Astrocyte of the hippocampus (primary cell): ENCODE data around the gene TENT5C.

Experiments
- DNase-seq: peaks from one replicate; pipeline ENCODE4 v3.0.0; 2011; ENCODE audit warnings: low read depth, low spot score

The TENT5C gene

GRCh38 chr1:117573386-117574023 is 32.3 kb upstream of the TENT5C start:
- DNase-seq = peak; percentile 6

- no peak for DNase-seq
Observed at GRCh38 chr1:117574161-117574835, 31.6 kb upstream of the TENT5C start.

- DNase-seq = no peak
Observed at GRCh38 chr1:117575586-117576225, 30.1 kb upstream of the TENT5C start.

- no peak for DNase-seq
Observed at GRCh38 chr1:117576236-117576635, 29.6 kb upstream of the TENT5C start.

DNA sequence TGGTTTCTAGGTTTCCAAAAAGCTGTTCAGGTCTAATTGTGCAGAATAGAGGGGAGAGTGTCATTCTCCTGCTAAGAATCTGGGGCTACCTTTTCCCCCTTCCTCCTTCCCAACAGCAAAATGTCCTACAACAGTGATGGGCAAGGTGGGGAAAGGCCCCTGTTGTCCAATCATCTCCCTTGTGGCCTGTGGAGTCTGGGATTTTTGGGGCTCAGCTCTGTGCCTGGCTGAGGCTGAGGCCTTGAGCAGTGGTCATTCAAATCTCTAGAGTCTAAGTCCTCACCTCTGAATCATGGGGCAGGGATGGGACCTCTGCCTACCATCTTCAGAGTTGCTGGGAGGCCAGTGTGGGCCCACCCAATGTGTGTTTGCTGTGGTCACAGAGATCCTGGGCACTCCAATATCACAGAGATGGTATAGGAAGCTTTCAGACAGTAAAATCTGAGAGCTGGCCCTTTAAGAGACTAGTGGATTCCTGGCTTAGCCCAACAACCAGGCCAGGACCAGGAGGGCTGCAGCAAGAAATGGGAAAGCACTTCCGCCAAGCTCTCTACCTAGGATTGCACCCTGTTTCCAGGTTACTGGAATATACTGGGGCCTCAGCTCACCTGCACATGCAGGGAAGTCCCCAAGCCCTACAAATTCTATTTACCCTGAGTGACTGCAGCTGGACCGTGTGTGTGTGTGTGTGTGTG is 28.5 kb upstream of the TENT5C start:
- DNase-seq = no peak

DNA sequence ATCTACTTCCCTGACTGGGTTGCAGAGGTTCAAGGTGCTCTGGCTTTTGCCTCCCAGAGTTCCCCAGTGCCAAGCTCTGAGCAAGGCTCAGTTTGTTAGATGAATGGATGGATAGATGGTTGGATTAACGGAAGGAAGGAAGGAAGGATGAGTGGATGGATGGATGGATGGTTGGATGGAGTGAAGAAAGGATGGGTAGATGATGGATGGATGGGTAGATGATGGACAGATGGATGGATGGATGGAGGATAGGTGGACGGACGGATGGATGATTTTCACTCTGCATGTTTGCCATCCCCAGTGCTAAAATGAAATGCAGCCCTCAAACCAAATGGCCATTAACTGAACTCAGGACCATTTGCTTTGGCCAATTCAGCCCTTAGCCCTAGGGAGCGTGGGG is 27.4 kb upstream of the TENT5C start:
- no peak for DNase-seq

GRCh38 chr1:117579221-117579906 is 26.5 kb upstream of the TENT5C start:
- DNase-seq = no peak

DNA sequence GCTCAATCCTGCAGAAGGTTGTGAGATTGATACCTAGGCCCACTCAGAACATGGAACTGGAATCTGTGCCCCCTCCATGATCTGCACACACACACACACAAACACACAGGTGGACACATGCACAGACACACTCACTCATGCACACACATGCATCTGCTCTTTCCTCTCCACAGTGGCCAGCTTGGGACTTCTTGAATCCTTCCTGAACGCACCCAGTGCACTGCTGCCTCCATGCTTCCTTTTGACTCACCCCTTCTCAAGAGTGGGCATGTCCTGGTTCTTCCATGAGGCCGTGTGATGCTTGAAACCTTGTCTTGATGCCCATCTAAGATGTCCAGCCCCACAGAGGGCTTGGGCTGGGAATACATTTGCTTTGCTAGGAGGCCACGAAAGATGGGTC is 25.4 kb upstream of the TENT5C start:
- no peak for DNase-seq

DNA sequence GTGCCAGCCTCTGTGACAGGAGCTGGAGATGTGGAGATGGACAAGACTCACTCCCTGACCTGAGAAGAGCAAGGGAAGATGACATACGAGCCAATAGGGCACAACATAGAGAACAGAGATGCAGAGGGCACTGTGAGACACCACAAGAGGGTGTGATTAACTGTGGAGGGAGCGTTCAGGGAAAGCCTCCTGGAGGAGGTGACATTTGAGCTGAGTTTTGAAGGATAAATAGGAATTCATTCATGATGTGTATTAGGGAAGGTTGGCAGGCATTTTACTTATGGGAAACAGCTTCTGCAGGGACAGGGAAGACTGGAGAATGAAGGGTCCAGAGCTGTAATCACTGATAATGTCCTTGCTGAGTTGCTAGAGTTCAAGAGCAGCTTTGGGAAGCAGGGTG is 25.0 kb upstream of the TENT5C start:
- no peak for DNase-seq

- no peak for DNase-seq
Observed at GRCh38 chr1:117581391-117581943, 24.4 kb upstream of the TENT5C start.

- DNase-seq = peak; percentile 9
Observed at GRCh38 chr1:117582451-117582850, 23.4 kb upstream of the TENT5C start.

- DNase-seq = no peak
Observed at GRCh38 chr1:117583247-117583646, 22.6 kb upstream of the TENT5C start.

GRCh38 chr1:117584181-117584580 is 21.7 kb upstream of the TENT5C start:
- DNase-seq = no peak

DNA sequence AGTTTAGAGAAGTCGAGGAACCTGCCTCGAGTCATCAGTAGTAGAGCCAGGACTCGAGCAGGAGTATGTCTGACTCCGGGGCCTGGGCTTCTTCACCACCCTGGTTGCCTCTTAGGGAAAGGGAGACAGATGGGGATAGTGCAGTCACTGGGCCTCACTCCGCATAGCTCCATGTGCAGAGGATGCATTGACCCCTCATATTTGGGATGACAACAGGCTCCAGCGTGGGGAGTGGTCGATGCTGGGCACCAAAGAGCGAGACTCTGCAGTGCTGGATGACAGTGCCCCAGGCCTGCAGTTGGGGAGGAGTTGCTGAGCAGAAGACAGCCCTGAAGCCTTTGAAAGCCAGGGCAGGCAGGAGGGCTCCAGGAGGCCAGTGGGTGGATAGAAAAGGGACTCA is 20.8 kb upstream of the TENT5C start:
- no peak for DNase-seq

- DNase-seq = no peak
Observed at GRCh38 chr1:117586337-117586736, 19.5 kb upstream of the TENT5C start.

DNA sequence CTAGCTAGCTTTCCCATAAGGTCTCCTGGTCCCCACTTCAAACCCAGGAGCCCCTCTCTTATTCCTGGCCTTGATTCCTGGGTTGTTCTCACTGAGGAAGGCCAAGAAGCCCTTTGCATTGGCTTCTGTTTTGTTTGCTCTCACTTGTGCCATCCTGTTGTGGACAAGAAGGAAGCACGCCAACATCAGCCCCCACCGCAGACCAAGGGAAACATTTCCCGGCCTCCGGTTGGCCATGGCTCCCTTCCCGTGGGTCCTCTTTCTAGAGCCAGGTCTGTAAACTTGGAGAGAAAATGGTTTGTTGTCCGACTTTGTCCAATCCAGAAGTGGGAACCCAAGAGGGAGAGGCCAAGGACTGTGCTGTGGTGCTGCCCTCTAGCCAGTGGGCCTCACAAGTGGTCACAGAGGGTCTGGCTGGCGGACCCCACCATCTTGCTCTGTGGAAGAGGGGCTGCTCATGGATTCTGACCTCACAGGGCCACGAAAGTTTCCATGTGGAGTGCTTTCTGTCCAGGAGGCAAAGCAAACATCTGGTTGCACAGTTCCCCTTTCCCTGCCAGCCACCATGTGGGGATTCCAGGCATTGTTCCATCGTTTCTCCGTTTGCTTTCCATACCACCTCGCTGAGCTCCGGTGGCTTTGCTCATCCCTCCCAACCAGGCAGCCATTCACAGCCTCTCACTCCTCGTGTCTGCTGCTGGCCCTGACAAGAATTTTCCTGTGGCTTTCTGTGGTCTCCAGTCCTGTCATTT is 18.9 kb upstream of the TENT5C start:
- no peak for DNase-seq

- DNase-seq = no peak
Observed at GRCh38 chr1:117587499-117588356, 18.1 kb upstream of the TENT5C start.

DNA sequence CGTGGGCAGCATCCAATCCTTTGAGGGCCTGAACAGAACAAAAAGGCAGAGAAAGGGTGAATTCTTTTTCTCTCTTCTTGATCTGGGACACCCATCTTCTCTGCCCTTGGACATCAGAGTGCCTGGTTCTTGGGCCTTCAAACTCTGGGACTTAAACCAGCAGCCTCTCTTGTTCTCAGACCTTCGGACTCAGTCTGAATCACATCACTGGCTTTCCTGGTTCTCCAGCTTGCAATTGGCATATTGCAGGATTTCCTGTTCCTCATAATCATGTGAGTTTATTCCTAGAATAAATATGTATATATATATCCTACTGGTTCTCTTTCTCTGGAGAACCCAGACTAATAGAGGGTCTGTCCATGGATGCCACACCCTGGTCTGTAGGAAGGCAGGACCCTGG is 16.3 kb upstream of the TENT5C start:
- no peak for DNase-seq

DNA sequence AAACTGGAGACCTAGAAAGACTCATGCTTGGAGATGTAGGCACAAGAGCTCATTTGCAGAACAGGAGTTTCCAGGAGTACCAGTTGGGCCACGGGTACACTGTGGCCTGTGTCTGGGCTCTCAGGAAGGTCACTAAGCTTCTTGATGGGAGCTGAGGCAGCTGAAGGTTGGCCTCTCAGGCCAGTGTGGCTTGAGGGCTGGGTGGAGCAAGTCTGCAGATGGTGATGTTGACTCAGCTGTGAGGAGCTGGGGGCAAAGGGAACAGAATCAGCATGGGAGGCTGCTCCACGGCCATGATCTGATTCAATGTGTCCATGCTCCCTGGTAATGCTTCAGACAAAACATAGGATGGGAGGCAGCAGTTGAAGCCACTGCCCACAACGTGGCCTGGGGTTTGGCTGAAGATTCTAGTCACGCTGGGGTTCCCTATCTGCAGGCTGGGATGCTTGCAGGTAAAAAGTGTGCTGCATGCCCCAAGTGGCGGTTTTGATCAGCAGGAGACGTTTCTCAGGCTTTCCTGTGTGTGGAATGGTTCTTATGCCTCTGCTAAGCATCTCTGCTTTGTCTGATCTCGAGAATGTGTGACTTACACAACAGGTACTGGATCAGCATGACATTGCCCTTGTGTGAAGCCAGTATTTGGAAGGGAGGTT is 15.4 kb upstream of the TENT5C start:
- DNase-seq = no peak
